PFSK-1 (cell line): ENCODE results near the gene LXN. TPM values are rescaled to one million over a fixed set of nuclear protein-coding genes. Genes with fewer than 3 reads are reported as not detected.

Experiments
- FOXP2 ChIP-seq: optimal IDR thresholded peaks from 2 replicates; pipeline ENCODE3; 2011; ENCODE audit warnings: borderline replicate concordance, control low read depth, inconsistent platforms; ENCODE audit not compliant: insufficient read depth; ENCODE audit errors: extremely low read length, extremely low read depth
- POLR2AphosphoS5 ChIP-seq: IDR thresholded peaks from 2 replicates; pipeline ENCODE4 v1.6.1; 2012; ENCODE audit warnings: low read depth, mild to moderate bottlenecking, control low read depth, low read length, moderate library complexity
- REST ChIP-seq, 2 experiments: IDR thresholded peaks; 2 replicates each; pipeline versions ENCODE4 v1.6.1 to v1.8.0; 2011 to 2012; ENCODE audit warnings: low read depth in 2 of 2, low read length in 2 of 2, control low read depth in 1 of 2, inconsistent platforms in 1 of 2, mild to moderate bottlenecking in 1 of 2, moderate library complexity in 1 of 2; ENCODE audit not compliant: insufficient read depth in 1 of 2
- SIN3A ChIP-seq: IDR thresholded peaks from 2 replicates; pipeline ENCODE4 v1.6.1; 2012; ENCODE audit warnings: mild to moderate bottlenecking, low read length, moderate library complexity, borderline replicate concordance; ENCODE audit not compliant: insufficient read depth
- TAF1 ChIP-seq: IDR thresholded peaks from 2 replicates; pipeline ENCODE4 v1.6.1; 2012; ENCODE audit warnings: low read length, control low read depth, borderline replicate concordance; ENCODE audit not compliant: insufficient read depth
- polyA plus RNA-seq: library from polyadenylated mRNA; unstranded; fragments of >200 nt; gene quantifications from one replicate; pipeline ENCODE4 v1.2.1, GENCODE V29; 2012; ENCODE audit warnings: low read depth, missing spikeins; ENCODE audit not compliant: insufficient read length

The LXN gene
- 0.50 TPM for polyA plus RNA-seq

DNA sequence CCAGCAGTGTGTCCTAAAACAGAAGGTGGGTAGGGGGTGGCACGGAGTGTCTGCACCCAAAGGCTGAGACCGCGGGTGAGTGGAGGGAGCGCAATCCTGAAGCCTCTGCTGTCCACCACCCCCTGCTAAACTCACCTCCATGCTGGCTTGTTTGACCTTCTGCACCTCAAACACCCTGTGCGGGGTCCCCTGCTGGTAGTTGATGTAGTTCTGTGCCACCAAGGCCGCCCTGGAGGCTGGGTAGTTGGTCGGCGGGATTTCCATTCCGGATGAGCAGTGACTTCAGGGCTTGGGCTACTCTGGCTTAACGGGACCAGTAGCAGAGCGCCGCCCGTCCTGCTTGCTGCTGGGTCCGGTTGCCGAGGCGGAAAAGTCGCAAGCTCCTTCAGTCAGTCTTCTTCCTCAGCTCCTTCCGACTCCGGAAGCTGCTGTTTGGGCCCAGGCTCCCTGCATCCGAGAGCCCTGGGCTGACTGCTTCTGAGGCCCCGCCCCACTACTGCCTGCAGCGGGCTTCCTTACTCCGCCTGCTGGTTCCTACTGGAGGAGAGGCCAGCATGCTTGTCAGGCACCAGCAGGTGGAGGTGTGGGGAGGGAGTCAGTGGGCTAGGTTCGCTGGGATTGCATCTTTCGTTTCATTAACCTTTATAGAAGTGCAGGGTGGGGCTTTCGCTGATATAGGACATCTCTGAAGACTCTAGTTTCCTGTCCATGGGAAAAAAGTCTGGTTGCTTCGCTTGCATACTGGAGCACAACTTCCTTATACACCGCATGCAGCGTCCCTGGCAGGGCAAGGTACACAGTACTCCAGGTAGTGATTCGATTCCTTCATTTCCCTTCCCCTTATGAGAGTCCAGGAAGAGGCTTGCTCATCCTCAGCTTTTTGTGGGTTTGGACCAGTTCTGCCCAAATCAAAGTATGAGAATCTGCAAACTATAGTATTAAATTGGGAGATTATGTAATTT, at the start of gene LXN:
Gene LXN (minus strand): TSS at position 434 of the 962 bp plus-strand sequence. CDS start 170 bp downstream, at position 264.
- TF ChIP-seq FOXP2 (no peak), POLR2AphosphoS5 (no peak), SIN3A (no peak), TAF1 (no peak), REST (IDR thresholded peaks at IDR 0.05; ENCODE audit: insufficient read depth in 1 of 2, low read depth in 2 of 2, low read length in 2 of 2) (no peak)

DNA sequence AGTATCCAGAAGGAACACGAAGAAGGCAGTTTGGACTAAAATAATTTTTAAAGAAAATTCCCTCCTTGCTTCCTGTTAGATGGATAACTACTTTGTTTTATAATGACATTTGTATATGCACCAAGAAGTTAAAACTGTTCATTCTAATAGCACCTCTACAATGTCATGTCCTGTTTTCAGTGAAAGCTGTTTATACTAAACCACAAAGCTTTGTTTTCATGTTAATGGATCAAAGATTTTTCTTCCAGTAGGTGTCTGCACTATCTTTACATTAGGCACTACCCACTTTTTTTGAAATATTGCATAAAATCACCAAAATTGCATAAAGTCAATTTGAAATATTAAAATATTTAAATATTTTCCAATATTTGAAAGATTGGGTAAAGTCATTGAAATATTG, 49.7 kb upstream of the LXN start:
- no peak for TF ChIP-seq REST (IDR thresholded peaks at IDR 0.05; ENCODE audit: insufficient read depth in 1 of 2, low read depth in 2 of 2, low read length in 2 of 2)
- no peak for TF ChIP-seq TAF1
- no peak for TF ChIP-seq FOXP2
- TF ChIP-seq POLR2AphosphoS5: no peak
- TF ChIP-seq SIN3A: no peak

- TF ChIP-seq SIN3A: no peak
These were observed 46.2 kb upstream of the LXN start for GRCh38 chr3:158718490-158719170.

DNA sequence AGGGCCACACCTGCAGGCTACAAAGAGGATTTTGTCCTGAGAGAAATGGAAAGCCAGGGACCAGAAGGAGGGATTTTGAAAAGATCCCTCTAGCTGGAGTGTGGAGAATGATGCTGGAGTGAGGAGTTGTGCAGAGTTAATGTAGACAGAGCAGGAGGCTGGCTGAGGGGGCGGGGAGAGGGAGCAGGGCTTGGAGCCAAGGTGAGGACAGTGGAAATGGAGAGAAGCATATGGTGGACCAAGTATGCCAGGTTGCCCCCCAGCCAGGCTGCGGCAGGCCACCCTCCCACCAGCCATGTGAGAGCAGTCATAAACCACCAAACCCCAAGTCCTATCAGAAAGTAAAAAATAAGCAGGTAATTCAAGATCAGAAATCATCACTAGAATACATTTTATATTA, 45.1 kb upstream of the LXN start:
- TF ChIP-seq POLR2AphosphoS5: no peak
- no peak for TF ChIP-seq SIN3A
- TF ChIP-seq REST (IDR thresholded peaks at IDR 0.05; ENCODE audit: insufficient read depth in 1 of 2, low read depth in 2 of 2, low read length in 2 of 2): no peak
- TF ChIP-seq FOXP2: no peak

DNA sequence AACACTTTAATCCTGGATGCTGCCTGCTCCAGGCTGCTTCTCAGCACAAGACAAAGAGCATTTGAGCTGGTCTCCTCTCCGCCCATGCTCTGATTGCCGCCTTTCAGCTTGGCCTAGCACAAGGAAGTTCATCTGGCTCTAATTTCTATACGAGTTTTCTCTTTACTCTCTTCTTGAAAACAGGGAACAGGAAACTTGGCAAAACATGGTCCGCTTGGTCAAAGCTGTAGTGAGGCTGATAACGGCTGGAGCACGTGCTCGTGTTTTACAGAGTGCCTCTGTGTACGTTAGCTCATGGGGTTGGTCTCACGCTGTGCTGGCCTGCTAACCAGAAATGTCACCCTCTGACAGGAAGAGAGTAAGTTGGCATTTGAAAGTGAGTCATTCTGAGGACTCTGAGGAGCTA, 40.6 kb upstream of the LXN start:
- TF ChIP-seq FOXP2 (no peak), TAF1 (no peak), SIN3A (no peak), POLR2AphosphoS5 (no peak), REST (IDR thresholded peaks at IDR 0.05; ENCODE audit: insufficient read depth in 1 of 2, low read depth in 2 of 2, low read length in 2 of 2) (no peak)
